Activated CD4-positive, alpha-beta T cell treated with anti-CD3 and anti-CD28 coated beads, Interleukin-2, amount 50 U/mL, for 48 hours (primary cell): ENCODE measurements around the gene FAIM2.
"Not testable (repeated sequence)": the region's sequence is repeated elsewhere in the genome, so short reads cannot be mapped to it uniquely, and the experiment has no call there.

Experiments used
- DNase-seq, 2 experiments: peaks; one replicate each; pipeline ENCODE4 v3.0.0-alpha.2; 2020

The FAIM2 gene

DNA sequence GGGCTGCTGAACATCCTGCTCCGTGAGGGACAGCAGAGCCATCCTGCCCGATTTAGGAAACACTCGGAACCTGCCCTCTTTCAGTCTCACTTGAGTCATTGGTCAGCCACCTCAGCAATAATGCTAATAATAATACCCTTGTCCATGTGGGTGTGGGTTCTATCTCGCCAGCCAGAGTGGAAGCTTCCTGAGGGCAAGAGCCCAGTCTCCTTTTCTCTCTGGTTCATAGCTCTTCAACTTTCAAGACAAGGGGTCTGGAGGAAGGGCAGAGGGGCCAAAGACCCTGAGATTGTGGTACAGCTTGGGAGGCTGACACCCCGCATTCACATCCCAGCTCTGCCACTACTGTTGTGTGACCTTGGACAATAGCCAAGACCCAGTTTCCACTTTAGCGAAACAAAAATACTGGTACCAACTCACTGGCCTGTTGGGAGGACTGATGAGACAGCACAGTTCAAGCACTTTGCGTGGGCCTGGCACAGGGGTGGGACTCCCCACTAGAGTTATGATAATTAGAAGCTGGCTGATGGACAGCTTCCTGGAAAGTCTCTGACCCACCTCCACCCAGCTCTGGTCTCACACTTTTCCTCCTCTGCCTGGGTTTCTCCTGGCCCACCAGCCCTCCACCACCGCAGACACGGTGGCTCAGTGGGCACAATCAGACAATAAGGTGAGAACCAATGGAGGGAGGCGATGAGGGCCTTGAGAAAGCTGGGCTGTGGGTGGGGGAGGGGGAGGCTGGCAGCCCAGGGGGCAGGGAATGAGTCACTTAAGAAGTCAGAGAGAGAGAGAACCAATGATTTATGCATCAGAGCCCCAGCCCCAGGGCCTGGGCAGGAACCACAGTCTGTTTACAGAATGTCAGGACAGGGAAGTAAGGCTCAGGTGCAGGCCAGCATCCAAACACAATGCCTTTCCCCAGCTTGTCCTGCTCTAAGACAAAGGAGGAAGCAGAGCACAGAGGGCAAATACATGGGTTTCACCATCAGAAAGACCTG lies 9.6 kb downstream of the FAIM2 start:
- DNase-seq = no peak

DNA sequence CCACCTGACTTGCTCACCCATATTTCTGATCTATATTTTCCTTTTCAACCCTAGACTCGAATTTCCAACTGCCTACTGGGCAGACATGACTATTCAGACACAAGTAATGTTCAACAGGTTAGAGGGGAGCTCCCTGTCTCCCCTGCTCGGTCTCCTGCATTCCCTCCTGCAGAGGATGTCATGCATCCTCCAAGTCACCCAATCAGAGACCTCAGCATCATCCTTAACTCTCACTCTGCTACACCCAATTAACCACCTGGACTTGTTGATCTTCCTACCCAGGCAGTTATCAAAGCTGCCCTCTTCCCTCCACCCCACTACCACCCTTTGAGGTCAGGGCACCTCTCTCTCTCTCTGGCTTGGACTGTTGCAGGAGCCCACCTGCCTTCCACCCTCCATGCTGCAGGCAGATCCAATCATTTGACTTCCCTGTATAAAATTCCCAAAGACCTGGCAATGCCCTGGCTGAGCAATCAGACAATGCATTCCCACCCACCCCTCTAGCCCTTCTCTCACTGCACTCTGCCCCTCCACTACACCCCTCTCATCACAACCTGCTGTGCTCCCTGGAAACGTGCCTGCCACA lies 10.9 kb downstream of the FAIM2 start:
- DNase-seq = no peak

DNA sequence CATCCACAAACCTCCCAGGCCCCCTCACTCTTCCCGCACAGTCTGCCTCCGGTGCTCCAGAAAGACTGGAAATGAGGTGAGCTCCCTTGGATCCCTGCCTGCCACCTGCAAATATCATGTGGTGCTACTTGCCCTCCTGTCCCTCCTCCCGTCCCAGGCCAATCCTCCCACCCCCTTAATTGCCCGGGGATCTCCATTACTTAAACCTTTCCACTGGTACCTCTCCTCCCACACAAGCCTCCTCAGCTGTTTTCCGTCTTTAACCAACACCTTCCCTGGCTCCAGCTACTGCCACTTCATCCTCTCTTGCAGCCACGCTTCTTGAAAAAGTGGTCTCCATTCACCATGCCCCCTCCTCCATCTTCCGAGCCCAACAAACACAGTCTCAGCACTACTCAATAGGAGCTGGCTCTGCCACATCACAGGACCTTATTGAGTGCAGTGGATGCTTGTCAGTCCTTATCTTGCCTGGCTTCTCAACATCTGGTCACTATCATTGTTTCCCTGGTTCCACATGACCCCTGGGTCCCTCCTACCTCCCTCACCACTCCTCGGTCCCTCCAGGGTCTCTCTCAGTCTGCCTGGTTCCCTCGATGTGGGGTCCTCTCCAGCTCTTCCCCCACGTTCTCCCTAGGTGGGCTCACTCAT lies 11.5 kb downstream of the FAIM2 start:
- DNase-seq = no peak

DNA sequence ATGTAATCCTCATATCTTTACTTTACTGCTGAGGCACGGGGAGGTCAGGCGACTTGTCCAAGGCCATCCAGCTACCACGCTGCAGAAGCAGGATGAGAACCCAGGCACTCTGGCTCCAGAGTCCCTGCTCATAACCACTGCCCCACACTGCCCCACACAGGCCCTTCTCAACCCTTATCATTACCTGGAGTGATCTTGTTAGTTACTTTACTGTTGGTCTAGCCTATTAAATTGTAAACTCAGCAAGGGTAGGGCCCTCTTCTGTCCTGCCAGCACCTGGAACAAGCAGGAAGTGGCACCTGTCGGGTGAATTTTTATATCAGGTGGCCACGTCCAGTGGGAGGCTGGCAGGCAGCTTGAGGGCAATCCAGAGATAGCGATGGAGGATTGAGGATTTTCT lies 12.2 kb downstream of the FAIM2 start:
- no peak for DNase-seq

DNA sequence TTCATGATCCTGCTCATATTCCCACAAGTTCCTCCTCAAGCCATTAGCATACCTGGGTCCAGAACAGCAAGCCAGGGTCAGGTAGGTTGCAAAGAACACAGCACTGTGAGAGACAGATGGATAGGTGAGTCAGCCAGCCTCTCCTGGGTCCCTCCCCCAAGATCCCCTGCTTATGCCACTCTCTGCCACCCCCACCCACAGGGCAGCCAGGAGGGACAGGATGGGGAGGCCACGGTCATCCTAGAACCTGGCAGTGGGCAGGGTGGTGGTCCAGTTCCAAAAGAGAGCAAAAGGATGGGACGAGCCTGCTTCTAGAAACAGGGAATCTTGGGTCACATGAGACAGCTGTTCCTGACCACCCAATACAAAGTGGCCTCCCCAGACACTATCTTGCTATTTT lies 12.7 kb downstream of the FAIM2 start:
- DNase-seq = no peak

DNA sequence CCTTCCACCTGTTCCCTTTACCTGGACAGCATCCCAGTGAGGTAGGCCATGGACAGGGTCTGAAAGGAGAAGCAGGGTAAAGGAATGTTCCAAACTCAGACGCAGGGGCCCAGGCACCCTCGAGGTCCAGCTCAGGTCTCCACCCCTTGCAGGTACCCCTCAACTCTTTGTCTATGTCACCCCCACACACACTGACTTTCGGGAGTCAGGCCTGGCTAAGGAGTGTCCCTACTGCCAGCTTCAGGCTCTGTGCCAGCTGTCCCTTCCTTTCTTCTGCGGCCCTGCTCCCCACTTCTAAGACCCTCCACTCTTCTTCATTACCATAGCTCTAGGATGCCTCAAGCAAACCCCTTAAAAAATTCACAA lies 13.6 kb downstream of the FAIM2 start:
- DNase-seq = no peak

DNA sequence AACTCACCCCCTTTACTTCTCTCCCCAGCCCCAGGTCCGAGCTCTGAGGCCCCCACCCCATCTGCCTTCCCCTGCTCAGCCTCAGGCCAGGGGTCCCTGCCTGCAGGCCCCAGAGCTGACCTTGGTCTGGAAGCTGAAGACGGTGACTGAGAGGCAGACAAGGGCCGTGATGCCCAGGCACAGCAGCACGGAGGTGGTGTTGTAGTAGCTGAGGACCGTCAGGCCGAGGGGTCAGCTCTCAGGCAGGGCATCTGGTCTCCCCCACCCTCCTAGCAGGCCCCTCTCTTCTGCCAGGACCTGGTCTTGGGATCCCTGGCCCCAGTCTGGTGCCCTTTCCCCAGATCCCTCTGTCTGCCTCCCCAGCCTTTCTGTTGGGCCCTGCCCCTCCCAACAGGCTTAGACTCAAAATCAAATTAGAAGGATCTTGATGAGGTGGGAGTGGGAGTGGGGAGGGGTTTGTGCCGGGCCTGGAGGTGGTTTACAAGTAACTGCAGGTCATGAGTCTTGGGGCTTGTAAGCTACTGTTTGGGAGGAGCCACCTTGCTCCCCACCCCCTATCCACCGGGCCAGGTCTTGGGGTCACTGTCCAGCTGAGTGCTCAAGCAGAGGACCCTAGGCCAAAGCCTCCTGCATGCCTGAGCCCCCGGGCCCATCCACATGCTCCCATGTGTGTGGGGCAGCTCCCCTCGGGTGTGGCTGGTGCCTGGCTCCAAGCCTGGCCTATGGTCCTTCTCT lies 14.2 kb downstream of the FAIM2 start:
- DNase-seq = no peak

DNA sequence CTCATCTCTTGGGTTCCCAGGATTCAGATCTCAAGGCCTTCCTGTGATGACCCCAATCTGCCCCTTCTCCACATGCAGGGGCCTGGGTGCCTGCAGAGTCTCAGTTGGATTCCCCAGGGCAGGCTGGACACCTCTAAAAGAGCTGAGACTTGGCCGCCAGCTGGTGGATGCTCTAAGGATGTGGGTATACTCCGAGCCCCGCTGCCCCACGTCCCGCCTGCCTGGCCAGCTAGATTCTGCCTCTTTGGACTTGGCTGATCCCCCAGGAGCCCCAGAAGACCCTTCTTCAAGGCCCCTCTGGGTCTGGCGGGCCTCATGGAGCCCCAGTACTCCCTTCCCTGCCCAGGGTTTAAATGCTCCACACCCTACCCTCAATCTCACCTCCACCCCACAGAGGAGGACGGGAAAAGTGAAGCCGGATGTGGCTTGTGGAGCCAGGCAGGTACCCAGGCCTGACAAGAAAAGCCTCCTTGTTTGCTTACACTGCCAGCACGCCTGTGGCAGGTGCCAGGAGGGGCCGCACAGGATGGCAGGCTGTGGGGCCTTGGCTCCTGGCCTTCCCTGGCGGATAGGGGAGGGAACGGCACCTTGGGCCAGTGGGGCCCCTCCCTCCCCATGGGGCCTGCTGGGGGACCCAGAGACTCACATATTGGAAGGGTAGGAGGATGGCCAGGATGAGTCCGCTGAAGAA lies 15.1 kb downstream of the FAIM2 start:
- DNase-seq = no peak

DNA sequence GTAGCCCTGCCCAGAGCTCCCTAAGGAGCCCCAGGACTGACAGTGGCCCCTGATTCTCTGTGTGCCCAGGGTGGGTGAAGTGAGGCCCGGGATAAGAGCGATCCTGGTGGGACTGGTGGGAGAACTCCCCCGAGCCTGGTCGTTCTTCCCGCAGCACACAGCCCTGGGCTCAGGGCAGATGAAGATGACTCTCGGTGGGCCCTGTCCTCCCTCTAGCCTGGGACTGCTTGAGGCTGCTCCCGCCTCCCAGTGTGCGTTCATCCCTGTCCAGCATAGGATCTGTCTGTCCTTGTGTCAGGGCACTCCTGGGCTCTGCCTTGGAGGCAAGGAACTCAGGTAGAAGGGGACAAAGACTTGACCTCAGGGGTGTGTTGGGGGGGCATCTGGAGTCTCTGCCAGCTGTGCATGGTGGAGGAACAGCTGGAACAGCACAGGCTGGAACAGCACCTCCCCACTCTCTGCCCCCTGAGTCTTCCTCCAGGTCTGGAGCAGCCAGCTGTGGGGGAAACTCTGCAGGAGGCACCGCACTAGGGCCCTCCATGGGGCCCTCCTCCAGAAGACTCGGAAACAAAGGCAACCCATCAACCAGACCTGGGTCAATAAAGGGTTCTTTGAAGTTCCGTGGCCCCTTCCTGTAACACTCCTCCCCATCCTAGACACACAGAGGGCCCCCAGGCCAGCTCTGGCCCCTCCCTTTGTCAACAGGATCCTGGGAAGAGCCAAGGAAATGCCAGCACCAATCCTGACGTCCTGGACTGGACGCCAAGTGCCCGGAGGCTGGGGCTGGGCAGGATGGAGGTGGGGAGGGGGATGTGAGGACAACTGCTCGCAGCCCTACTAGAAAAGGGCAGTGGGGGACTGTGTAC lies 15.9 kb downstream of the FAIM2 start:
- no peak for DNase-seq

DNA sequence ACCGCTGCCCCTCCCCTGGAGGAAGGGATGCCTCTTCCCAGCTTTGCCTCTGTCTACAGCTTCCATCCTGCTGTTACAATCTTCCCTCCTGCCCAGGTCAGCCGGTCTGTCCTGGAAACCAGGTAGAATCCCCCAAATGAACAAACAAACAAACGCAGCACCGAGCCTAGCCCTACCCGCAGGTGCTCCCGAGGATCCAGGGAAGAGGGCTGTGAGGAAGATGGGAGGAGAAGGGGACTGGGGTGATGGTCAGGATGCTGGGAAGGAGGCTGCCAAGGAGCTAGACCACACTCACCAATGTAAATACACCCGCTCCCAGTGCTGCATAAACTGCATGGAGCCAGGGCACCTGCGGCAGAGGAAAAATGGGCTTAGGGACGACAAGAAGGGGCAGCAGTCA lies 16.6 kb downstream of the FAIM2 start:
- DNase-seq = no peak

DNA sequence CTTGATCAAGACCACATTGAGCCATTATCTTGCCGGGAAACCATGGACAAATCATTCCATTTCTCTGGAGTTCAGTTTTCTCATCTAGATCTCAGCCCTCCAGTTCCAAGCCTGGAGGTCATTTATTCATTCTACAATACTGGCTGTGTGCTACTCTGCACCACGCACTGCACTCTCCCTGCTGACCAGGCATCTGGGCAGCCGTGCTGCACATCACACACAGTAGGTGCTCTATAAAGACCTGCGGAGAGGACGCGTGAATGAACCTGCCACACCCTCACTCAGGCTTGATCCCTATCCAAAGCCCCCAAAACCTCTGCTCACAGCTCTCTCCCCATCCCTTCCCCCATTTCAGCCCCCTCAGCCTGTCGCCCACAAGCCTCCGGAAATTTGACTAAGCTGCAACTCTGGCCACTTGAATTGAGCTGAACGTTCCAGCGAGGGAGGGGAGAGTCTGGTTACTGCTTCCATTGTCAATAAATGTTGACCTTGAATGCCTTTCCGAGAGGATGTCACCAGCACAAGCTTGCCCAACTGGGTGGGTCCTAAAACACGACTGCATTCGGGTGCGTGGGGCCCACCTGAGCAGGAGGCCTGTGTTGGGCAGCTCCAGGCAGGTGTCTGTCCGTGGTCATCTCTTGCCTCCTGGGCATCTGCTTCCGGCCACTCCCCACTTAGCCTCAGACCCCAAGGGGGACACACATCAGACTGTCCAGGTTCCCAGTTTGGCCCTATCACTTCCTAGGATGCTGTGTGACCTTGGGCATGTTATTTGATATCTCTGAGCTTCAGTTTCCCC lies 17.8 kb downstream of the FAIM2 start:
- no peak for DNase-seq

DNA sequence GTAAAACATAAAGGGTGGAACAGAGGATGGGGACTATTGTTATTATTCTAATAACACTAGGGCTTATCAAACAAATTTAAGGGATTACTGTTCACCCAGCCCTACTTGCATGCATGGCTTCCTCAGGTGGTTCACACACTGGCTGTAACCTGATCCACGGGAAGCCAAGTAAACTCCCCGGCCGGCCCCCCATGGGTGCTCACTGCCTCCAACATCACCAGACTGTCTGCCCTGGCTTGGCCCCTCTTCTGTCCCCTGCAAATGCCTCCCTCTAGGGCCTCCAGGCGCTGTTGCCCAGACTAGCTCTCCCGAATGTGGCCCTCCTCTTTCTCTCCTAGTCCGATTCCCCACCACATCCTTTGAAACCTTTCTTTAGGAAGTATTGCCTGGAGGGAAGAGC lies 18.6 kb downstream of the FAIM2 start:
- no peak for DNase-seq

DNA sequence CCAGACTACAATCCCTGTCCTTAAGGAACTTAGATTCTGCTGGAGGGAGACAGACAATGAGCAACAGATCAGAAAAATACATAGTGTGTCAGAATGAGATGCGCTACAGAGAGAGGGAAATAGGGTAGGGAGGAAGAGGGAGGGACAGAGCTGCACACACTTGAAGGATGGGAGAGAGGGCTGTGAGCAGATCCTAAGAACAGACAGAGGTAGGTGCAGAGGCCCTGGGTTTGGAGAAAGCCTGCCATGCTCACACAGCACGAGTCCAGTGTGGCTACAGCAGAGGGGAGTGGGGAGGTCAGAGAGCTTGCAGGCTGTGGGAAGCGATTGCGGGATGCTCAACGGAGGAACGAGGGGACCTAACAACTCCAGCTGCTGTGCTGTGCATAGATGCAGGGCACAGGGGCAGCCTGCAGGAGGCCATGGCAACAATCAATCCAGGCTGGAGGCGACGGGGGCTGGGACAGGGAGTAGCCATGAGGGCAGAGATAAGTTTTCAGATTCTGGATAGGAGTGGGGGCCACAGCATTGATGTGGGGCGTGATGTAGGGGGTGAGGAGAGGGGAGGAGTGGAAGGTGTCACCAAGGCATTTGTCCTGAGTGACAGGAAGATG lies 20.7 kb downstream of the FAIM2 start:
- DNase-seq = no peak

DNA sequence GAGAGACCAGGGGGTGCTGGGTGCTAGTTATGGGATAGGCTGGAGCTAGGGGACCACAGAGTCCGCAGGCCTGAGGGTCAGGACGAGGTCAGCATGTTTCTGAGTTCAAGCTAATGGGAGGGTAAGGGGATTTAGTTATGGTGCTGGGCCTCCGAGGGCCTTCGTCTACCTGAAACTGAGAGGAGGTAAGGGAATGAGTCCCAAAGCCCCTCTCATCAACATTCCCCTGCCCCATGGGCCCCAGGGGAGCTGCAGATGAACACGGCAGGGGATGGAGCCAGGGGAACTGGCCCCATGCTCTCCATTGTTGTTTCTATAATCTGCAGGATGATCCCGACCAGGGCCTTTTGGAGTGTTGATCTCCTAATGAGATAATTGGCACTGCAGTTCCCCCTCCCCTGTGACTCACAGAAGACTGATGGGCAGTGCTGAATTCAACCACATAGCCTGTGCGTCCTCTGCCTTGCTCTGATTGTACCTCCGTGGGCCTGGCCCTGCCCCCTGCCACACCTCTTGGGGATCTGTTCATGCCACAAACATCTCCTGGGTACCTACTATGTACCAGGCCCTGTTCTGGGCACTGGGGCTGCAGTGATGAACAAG lies 21.4 kb downstream of the FAIM2 start:
- no peak for DNase-seq

DNA sequence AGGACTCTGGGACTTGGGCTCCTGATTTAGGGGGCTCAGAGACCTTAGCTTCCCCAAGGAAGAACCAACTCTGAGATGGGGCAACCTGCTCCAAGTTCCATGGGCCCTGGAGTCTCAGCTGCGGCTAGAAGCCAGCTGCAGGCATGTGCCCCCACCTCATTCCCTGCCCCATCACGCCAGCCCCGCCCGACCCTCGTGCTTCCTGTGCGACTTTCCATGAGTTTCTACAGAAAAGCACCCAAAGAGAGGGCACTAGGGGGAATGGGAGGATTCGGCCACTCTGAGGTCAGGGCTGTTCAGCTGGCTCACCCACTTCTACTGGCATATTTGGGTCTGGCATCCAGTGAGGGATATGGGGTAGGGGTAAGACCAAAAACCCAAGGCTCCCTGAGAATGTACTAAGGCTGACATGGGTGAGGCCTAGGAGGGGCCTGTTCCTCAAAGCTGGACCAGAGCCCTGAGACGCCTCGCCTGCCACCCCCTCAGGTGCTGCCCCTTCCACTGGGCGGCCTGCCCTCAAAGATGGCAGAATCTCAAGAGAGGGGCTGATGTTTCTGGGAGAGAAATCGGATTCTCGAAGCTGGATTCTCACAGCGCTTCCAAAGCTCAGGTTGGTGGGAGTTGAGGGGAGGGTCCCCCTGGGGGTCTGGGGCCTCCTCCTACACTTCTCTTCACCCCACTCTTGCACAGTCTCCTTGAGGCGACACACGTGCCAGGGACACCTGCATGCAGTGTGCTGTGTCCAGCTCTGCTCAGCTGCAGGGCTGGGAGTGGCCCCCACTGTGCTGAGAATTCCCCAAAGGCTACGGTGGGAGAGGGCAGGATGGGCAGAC lies 22.1 kb downstream of the FAIM2 start:
- DNase-seq = no peak

DNA sequence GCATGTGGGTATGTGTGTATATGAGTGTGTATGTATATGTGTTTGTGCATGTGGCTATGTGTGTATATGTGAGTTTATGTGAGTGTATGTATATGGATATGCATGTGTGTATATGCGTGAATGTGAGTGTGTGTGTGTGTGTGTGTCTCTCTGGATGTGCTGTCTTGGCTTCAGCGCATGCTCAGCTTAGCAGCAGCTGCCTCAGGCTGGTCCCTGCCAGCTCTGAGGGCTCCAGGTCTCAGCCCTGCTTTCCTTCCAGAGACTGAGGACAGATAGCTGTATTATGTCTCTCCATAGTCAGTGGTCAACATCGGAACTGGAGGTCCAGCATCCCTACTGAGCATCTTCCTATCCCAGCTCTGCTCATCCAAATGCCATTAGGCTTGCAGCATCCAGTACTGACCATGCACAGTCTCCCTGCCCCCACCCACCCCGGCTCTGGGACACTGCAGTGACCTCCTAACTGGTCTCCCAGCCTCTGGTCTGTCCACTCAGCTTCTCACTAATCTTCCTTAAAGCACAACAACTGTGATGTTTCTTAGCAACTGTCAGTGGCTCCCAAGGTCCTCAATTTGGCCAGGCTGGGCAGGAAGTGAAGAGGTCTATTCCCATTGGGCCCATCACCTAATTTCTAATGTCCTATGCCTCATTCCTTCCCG lies 22.8 kb downstream of the FAIM2 start:
- no peak for DNase-seq

DNA sequence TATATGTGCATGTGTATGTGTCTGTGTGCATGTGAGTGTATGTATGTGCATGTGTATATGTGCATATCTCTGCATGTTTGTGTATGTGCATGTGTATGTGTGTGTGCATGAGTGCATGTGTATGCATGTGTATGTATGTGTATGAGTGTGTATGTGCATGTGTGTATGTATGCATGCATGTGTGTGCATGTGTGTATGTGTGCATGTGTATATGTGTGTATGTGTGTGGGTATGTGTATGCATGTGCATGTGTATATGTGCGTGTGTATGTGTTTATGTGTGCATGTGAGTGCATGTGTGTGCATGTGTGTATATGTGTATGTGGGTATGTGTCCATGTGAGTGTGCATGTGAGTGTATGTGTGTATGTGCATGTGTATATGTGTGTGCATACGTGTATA lies 24.6 kb downstream of the FAIM2 start:
- not testable (repeated sequence) for DNase-seq

DNA sequence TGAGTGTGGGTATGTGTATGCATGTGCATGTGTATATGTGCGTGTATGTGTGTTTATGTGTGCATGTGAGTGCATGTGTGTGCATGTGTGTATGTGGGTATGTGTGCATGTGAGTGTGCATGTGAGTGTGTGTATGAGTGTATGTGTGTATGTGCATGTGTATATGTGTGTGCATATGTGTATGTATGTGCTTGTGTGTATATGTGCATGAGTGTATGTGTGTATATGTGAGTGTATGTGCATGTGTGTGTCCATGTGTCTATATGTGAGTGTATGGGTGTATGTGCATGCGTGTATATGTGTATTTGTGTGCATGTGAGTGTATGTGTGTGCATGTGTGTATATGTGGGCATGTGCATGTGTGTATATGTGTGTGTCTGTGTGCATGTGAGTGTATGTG lies 25.7 kb downstream of the FAIM2 start:
- no peak for DNase-seq
